ENCODE results near the gene RPL38.

RPL38 gene

DNA sequence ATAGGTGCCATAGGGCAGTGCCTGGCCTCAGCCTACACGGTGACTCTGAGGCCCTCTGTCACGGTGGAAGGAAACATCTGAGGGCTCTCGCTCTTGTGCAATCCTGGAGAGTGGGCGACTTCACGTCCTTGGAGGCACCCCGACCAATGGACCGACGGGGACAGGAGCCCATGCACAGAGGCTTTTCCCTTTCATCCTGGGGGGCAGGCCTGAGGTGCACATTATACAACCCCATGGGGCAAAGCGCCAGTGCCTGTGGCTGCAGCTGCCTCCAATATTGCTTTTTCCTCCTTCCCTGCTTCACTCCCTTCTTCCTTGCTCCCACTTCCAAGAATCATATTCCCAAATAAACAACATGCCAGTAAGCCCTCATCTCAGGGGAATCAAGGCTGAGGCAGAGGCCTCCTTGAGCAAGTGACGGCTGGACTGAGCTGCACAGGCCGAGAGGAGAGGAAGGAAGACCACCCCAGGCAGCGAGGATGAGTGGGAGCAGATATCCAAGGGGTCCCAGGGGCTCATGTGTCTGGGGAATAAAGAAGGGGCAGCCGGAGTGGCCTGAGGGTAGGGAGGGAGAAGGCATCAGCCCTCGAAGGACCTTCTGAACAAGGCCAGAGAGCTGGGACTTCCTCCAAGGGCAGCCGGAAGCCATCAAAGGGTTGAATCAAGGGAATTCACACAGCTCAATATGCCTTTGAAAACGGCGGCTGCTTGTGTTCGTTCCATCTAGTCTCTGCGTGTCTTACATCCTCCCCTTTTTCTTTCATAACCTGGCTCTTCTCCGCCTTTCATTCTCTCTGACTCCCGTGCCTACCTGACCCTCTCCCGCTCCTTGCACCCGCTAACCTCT lies 42.6 kb upstream of the RPL38 start:
- no peak for TF ChIP-seq CTCF (IDR thresholded peaks at IDR 0.05; ENCODE audit: low read length, missing control alignments)
- DNase-seq (ENCODE audit: low read depth), result no peak
- H3K4me3 ChIP-seq (replicated peaks; ENCODE audit: low read depth, low read length), result no peak overlapping the region

GRCh38 chr17:74161503-74161875 lies 42.0 kb upstream of the RPL38 start:
- TF ChIP-seq CTCF (IDR thresholded peaks at IDR 0.05; ENCODE audit: low read length, missing control alignments), result no peak
- no peak overlapping the region for H3K4me3 ChIP-seq (replicated peaks; ENCODE audit: low read depth, low read length)
- DNase-seq (ENCODE audit: low read depth), result no peak

GRCh38 chr17:74163271-74163821 lies 40.1 kb upstream of the RPL38 start:
- H3K4me3 ChIP-seq (replicated peaks; ENCODE audit: low read depth, low read length), result no peak overlapping the region
- no peak for TF ChIP-seq CTCF (IDR thresholded peaks at IDR 0.05; ENCODE audit: low read length, missing control alignments)
- DNase-seq (ENCODE audit: low read depth), result no peak

DNA sequence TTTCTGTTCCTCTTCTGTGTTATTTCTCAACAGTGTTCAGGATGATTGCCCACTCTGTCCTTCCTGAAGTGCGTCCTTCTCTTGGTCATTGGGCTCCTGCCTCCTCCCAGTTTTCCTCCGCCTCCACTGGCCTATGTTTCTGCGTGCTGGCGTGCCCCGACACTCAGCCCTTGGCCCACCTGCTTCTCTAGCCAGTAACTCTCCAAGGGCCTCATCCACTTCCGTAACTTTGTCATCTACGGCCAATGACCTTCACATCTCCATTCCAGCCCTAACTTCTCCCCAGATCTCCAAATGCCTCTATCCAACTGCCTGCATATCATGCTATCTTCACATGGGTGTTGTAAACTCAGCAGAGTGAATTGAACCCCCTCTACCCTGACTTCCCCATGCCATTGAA lies 39.6 kb upstream of the RPL38 start:
- no peak for TF ChIP-seq CTCF (IDR thresholded peaks at IDR 0.05; ENCODE audit: low read length, missing control alignments)
- H3K4me3 ChIP-seq (replicated peaks; ENCODE audit: low read depth, low read length), result no peak overlapping the region
- DNase-seq (ENCODE audit: low read depth), result no peak

- TF ChIP-seq CTCF (IDR thresholded peaks at IDR 0.05; ENCODE audit: low read length, missing control alignments), result no peak
- H3K4me3 ChIP-seq (replicated peaks; ENCODE audit: low read depth, low read length), result no peak overlapping the region
- no peak for DNase-seq (ENCODE audit: low read depth)
Measured at GRCh38 chr17:74164446-74165045, 38.9 kb upstream of the RPL38 start.

DNA sequence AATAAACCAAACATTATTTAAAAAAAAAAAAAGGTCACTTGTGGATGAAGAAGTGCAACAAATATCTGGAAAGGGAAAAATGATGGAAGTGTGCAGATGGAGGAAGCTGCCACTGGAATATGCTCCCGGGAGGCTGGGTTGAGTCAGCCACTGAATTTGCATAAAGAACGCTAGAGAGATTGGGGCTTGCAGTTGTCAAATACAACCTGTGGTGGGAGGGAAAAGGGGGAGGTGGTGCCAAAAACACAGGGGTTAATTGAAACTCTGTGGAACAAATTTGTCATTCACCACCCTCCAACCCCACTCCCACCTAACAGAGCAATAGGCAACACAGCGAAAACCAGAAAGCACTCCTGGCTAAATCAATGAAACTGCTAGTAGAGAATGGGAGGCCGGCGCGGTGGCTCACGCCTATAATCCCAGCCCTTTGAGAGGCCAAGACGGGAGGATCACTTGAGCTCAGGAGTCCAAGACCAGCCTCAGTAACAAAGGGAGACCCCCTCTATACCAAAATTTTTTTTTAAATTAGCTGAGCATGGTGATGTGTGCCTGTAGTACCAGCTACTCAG lies 37.6 kb upstream of the RPL38 start:
- DNase-seq (ENCODE audit: low read depth), result no peak
- no peak overlapping the region for H3K4me3 ChIP-seq (replicated peaks; ENCODE audit: low read depth, low read length)
- no peak for TF ChIP-seq CTCF (IDR thresholded peaks at IDR 0.05; ENCODE audit: low read length, missing control alignments)

All from fibroblast of pulmonary artery (primary cell).